IPS-NIHi7 (cell line): ENCODE results near the gene TRIM10.
A peak's percentile ranks its signal among the peaks of the same experiment; 100 is the strongest.

Experiments
- DNase-seq: peaks from one replicate; pipeline ENCODE4 v3.0.0; 2012; ENCODE audit warnings: mixed read lengths; ENCODE audit errors: extremely low spot score

TRIM10 gene

GRCh38 chr6:30160785-30161531 is at the start of gene TRIM10:
Gene TRIM10, minus strand, starts transcription at chr6:30161211. Its CDS starts 353 bp downstream, at chr6:30160858.
- no peak for DNase-seq

GRCh38 chr6:30207619-30208295 is 46.7 kb upstream of the TRIM10 start:
- DNase-seq: no peak

GRCh38 chr6:30206799-30207618 is 46.0 kb upstream of the TRIM10 start:
- DNase-seq: peak; percentile 35

GRCh38 chr6:30206152-30206551 is 45.1 kb upstream of the TRIM10 start:
- no peak for DNase-seq

GRCh38 chr6:30204116-30204515 is 43.1 kb upstream of the TRIM10 start:
- DNase-seq: no peak

GRCh38 chr6:30202366-30202765 is 41.4 kb upstream of the TRIM10 start:
- DNase-seq: no peak

GRCh38 chr6:30200551-30201281 is 39.7 kb upstream of the TRIM10 start:
- no peak for DNase-seq

- no peak for DNase-seq
Measured at GRCh38 chr6:30198166-30199084, 37.4 kb upstream of the TRIM10 start.

GRCh38 chr6:30196376-30196775 is 35.4 kb upstream of the TRIM10 start:
- DNase-seq: no peak

GRCh38 chr6:30195951-30196350 is 34.9 kb upstream of the TRIM10 start:
- DNase-seq: no peak

GRCh38 chr6:30194797-30195690 is 34.0 kb upstream of the TRIM10 start:
- no peak for DNase-seq

- no peak for DNase-seq
Measured at GRCh38 chr6:30192076-30192475, 31.1 kb upstream of the TRIM10 start.

- DNase-seq: no peak
Measured at GRCh38 chr6:30188541-30188940, 27.5 kb upstream of the TRIM10 start.

GRCh38 chr6:30185846-30186484 is 25.0 kb upstream of the TRIM10 start:
- DNase-seq: no peak

GRCh38 chr6:30184417-30185031 is 23.5 kb upstream of the TRIM10 start:
- no peak for DNase-seq

GRCh38 chr6:30180145-30180544 is 19.1 kb upstream of the TRIM10 start:
- DNase-seq: no peak

- no peak for DNase-seq
Measured at GRCh38 chr6:30178837-30179236, 17.8 kb upstream of the TRIM10 start.

GRCh38 chr6:30175765-30176164 is 14.8 kb upstream of the TRIM10 start:
- DNase-seq: no peak

GRCh38 chr6:30172681-30173080 is 11.7 kb upstream of the TRIM10 start:
- DNase-seq: no peak
